Astrocyte of the spinal cord (primary cell): ENCODE results near the gene SPTSSA.
"Not testable (repeated sequence)": the region's sequence is repeated elsewhere in the genome, so short reads cannot be mapped to it uniquely, and the experiment has no call there.

Source experiments
- DNase-seq: peaks from one replicate; pipeline ENCODE4 v3.0.0; 2011; ENCODE audit warnings: low read depth, low spot score
- H3K4me3 ChIP-seq: 2 replicates; pipeline ENCODE4 v1.5.1; 2011; ENCODE audit warnings: low read depth, mild to moderate bottlenecking, low read length, moderate library complexity
- CTCF ChIP-seq: IDR thresholded peaks from 2 replicates; pipeline ENCODE4 v1.5.1; 2012; ENCODE audit warnings: low read depth, mild to moderate bottlenecking, low read length, inconsistent platforms
- in situ Hi-C: cut with HindIII; loops from 2 replicates; pipeline ENCODE4 v1.10.0; 2017; ENCODE audit warnings: low sequenced_read_pairs

SPTSSA gene

DNA sequence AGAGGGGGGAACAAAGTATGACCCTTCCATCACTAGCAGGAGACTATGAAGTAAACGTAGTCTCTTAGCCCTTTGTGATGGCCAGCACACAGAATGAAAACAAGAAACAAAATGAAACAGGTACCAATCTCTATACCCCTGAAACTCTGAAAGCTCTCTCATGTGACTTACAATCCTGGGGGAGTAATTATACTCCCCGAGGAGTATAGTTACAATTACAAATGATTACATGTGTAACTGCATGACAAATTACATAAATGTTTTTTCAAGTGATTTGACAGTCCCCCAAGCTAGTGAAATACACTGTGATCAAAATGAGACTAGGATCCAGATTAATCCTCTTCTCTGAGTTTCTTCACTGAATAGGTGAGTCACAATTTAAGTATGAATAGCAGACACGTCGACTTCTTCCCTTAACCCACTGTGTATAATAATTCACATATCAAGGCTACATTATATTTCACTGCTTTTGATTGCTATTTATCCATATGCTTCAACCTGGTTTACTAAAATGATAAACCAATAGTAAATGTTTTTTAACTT, 74.0 kb downstream of the SPTSSA start:
- TF ChIP-seq CTCF = no peak
- no peak for DNase-seq
- in situ Hi-C loops = no loop called here
- no peak overlapping the region for H3K4me3 ChIP-seq

DNA sequence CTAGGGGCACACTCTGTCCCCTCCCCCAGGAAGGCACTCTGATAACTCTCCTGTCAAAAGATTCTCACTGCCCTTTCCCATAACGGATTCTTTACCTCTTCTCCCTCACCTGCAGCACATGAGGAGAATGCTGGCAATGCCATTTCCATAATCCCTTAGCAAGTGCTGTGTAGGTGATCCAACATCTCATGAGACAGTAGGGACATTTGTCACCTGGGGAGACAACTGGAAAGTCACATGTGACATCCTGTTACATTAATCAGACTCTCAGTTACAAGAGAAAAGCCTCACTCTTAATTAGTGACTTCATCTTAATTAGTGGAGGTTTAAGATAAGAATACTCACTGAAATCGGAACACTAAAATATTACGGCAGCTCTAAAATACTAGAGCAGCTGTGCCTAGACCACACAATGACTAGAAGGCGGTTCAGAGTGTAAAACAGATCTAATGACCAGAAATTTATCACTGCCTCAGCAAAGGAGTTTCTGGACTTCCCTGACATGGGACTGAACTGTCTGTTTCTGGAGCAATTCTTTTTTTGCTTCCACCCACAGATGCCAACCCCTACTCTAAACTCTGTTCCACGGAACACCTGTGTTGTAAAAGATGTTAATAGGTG, 75.1 kb downstream of the SPTSSA start:
- no peak overlapping the region for H3K4me3 ChIP-seq
- no peak for DNase-seq
- no peak for TF ChIP-seq CTCF
- in situ Hi-C loops = no loop called here

- H3K4me3 ChIP-seq, in situ Hi-C loops, DNase-seq: not testable (repeated sequence)
These were observed 76.2 kb downstream of the SPTSSA start for GRCh38 chr14:34385881-34386280.

- in situ Hi-C loops = no loop called here
- no peak for TF ChIP-seq CTCF
- no peak for DNase-seq
- no peak overlapping the region for H3K4me3 ChIP-seq
These were observed 78.2 kb downstream of the SPTSSA start for GRCh38 chr14:34383839-34384238.
